OCI-LY3 (cell line): Measurements from ENCODE around the gene APOM.
A peak's percentile ranks its signal among the peaks of the same experiment; 100 is the strongest.

Experiments used
- H2AFZ ChIP-seq: fragments of 200-600, 300-600 bp; shearing (Covaris generic); 2 replicates; pipeline ENCODE4 v1.6.0; 2014; ENCODE audit warnings: antibody characterized with exemption, low read depth, low read length
- H3K27ac ChIP-seq: fragments of 200-600, 300-600 bp; sonication (generic); 2 replicates; pipeline ENCODE4 v1.5.1; 2014; ENCODE audit warnings: mild to moderate bottlenecking, low read length, moderate library complexity, mixed read lengths
- H3K27me3 ChIP-seq: fragments of 200-600, 300-600 bp; sonication (generic); 2 replicates; pipeline ENCODE4 v1.6.1; 2014; ENCODE audit warnings: low read depth, low read length, mixed read lengths
- H3K36me3 ChIP-seq: fragments of 200-600, 300-600 bp; sonication (generic); replicated peaks from 2 replicates; pipeline ENCODE3; 2014; ENCODE audit warnings: low read depth, low read length, mixed read lengths
- H3K4me1 ChIP-seq: fragments of 300-600, 200-600 bp; sonication (generic); 2 replicates; pipeline ENCODE4 v1.6.1; 2014; ENCODE audit warnings: low read length, mixed read lengths
- H3K4me2 ChIP-seq: fragments of 200-600, 300-600 bp; sonication (generic); 2 replicates; pipeline ENCODE4 v1.6.1; 2014; ENCODE audit warnings: low read length, mixed read lengths
- H3K4me3 ChIP-seq: fragments of 300-600, 200-600 bp; sonication (generic); 2 replicates; pipeline ENCODE4 v1.5.1; 2014; ENCODE audit warnings: antibody characterized with exemption, mild to moderate bottlenecking, low read length, moderate library complexity
- H3K79me2 ChIP-seq: fragments of 300-600, 200-600 bp; shearing (Covaris generic); 2 replicates; pipeline ENCODE4 v1.6.1; 2014; ENCODE audit warnings: mild to moderate bottlenecking, low read length, mixed read lengths
- H3K9ac ChIP-seq: fragments of 300-600, 200-600 bp; shearing (Covaris generic); 2 replicates; pipeline ENCODE4 v1.6.0; 2014; ENCODE audit warnings: mild to moderate bottlenecking, low read length, moderate library complexity
- H3K9me3 ChIP-seq: fragments of 200-600, 300-600 bp; shearing (Covaris generic); 2 replicates; pipeline ENCODE4 v1.6.1; 2014; ENCODE audit warnings: low read length, mixed read lengths; ENCODE audit not compliant: insufficient read depth
- H4K20me1 ChIP-seq: fragments of 200-600, 300-600 bp; sonication (generic); 2 replicates; pipeline ENCODE4 v1.6.1; 2016; ENCODE audit warnings: low read length, mixed read lengths; ENCODE audit not compliant: insufficient read depth
- EZH2phosphoT487 ChIP-seq: fragments of 200-600 bp; shearing (Covaris generic); IDR thresholded peaks from 2 replicates; pipeline ENCODE4 v1.6.1; 2018; ENCODE audit warnings: antibody characterized with exemption, mixed run types, low read depth
- TF ChIP-seq, protein P1 (sequence below): fragments of 200-600, 300-600 bp; sonication (generic); IDR thresholded peaks from 2 replicates; pipeline ENCODE4 v1.5.1; 2014; ENCODE audit warnings: antibody characterized with exemption, low read length, low read depth

APOM gene

DNA sequence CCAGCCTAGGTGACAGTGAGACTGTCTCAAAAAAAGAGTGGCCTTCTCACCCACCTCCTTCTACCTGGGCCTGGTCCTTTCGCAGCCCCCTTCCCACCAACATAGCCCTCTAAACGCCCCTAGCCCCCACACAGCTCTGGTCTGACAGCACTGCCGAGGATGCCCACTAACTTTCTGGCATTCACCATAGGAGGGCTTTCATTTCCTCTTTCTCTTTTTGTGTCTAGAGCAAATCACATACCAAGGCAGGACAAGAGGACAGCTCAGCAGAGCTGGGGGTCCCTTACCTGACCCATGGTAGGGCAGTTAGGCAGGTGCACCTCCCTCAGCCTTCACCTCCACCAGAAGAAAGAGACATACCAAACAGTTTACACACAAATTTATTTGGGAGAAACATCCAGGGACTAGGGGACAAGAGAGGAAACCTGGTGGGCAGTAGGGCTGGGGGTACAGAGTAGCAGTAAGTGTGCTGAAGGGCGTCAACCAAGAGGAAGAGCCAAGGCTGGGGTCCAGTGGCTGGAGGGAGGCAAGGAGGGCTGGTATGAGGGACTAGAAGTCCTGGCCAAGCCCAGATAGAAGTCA is 20.7 kb downstream of the APOM start:
- no peaks in the 10 kb centered on the region for H3K9me3 ChIP-seq
- H3K27me3 ChIP-seq = no peaks in the 10 kb centered on the region
- H2AFZ ChIP-seq = no peak overlapping the region
- H3K27ac ChIP-seq = no peak overlapping the region
- H4K20me1 ChIP-seq = no peaks in the 10 kb centered on the region
- H3K9ac ChIP-seq = no peak overlapping the region
- H3K79me2 ChIP-seq = no peaks in the 10 kb centered on the region
- peaks cover 17% of the 10 kb centered on the region for H3K4me1 ChIP-seq
- H3K36me3 ChIP-seq = peaks cover 4% of the 10 kb centered on the region
- no peak for TF ChIP-seq EZH2phosphoT487
- TF ChIP-seq, protein P1, sequence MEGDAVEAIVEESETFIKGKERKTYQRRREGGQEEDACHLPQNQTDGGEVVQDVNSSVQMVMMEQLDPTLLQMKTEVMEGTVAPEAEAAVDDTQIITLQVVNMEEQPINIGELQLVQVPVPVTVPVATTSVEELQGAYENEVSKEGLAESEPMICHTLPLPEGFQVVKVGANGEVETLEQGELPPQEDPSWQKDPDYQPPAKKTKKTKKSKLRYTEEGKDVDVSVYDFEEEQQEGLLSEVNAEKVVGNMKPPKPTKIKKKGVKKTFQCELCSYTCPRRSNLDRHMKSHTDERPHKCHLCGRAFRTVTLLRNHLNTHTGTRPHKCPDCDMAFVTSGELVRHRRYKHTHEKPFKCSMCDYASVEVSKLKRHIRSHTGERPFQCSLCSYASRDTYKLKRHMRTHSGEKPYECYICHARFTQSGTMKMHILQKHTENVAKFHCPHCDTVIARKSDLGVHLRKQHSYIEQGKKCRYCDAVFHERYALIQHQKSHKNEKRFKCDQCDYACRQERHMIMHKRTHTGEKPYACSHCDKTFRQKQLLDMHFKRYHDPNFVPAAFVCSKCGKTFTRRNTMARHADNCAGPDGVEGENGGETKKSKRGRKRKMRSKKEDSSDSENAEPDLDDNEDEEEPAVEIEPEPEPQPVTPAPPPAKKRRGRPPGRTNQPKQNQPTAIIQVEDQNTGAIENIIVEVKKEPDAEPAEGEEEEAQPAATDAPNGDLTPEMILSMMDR = no peak
- H3K4me3 ChIP-seq = no peak overlapping the region
- peak overlapping the region; percentile 37 for H3K4me2 ChIP-seq

DNA sequence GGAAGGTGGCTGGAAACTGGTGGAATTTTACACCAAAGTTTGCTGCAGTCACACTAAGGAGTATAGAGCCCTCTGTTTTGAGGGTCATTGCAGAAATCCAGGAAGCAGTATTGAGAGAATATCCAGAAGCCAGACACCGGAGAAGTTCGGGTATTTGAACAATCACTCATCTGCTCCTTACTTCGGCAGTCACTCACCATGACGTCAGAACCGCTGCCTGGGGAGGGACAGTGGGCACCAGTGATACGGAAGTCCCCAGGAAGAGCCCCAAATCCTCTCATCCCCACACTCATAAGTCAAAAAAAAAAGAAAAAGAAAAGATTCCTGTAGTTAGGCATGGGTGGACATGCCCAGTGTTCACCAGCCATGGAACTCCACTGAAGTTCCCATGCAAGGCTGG is 21.2 kb downstream of the APOM start:
- Histone ChIP-seq H3K9me3 (no peaks in the 10 kb centered on the region), H3K36me3 (peaks cover 3% of the 10 kb centered on the region), H2AFZ (no peak overlapping the region), H3K4me1 (peaks cover 17% of the 10 kb centered on the region), H3K4me2 (peak overlapping the region; percentile 37), H3K27ac (no peak overlapping the region), H4K20me1 (no peaks in the 10 kb centered on the region), H3K79me2 (no peaks in the 10 kb centered on the region), H3K9ac (no peak overlapping the region), H3K27me3 (no peaks in the 10 kb centered on the region), H3K4me3 (no peak overlapping the region)
- TF ChIP-seq, protein P1 = no peak
- TF ChIP-seq EZH2phosphoT487 = no peak

DNA sequence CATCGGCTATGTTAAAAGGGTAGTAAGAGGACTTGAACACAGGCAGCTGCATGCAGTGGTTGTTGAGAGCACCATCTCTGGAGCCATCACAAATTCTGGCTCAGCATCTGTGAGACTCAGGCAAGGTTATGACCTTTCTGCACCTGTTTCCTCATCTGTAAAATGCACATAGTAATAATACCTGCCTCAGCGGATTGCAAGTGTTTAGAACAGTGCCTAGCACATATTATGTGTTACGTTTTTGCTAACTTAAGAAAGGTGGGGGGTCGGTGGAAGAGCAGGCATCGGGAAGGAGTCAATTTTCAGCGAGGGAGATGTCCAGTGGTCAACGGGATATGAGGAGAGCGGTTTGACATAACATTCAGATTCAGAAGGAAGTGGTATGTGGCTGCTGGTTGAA is 22.3 kb downstream of the APOM start:
- Histone ChIP-seq H3K79me2 (no peaks in the 10 kb centered on the region), H3K4me1 (peaks cover 17% of the 10 kb centered on the region), H3K9me3 (no peaks in the 10 kb centered on the region), H3K27ac (no peak overlapping the region), H4K20me1 (no peaks in the 10 kb centered on the region), H3K4me2 (no peak overlapping the region), H3K4me3 (no peak overlapping the region), H2AFZ (no peak overlapping the region), H3K36me3 (no peaks in the 10 kb centered on the region), H3K27me3 (no peaks in the 10 kb centered on the region), H3K9ac (no peak overlapping the region)
- TF ChIP-seq EZH2phosphoT487 = no peak
- TF ChIP-seq, protein P1 = no peak

DNA sequence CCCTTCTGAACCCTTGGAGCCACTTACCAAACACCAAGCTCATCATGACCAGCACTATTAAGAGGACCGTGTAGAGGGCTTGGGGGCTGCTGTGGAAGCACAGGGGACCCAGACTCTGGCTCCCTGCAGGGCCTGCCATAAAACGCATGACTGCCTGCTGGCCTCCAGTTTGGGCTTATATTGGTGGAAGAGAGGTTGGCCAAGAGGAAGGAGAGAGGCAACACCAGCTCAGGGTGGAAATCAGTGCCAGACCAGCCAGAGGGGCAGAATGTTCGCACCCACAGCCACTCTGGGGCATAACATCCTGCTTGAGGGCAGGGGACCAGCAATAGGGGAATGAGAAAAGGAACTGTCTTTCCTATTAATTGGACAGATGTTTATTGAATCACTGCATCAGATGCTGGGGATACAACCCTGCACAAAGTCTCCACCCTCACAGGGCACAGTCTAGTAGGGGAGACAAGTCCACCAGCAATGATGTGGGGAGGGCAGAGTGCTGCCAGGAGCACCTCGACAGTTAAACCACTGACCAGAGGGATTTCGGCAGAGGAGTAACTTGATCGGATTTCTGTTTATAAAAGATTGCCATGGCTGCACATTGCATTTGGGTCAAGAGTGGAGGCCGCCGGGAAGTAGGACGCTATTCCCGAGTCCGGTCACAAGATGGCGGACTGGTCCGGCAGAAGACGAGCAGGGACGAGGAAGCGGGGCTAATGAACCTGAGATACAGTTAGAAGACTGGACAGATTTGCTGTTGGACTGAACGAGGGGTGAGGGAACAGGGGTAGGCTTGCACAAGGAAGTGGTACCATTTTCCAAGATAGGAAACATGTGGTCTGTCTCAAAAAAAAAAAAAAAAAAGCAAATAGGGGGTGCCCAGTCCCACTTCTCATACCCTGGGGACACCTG is 24.8 kb downstream of the APOM start, which contains the start of gene LY6G5C:
TSS of gene LY6G5C (minus strand) at position 842 of the 909 bp plus-strand sequence. CDS start at position 148, 694 bp downstream.
- H3K9ac ChIP-seq = peak within 1 kb of the TSS; percentile 53; the same call in 1 of the 2 replicates
- H3K9me3 ChIP-seq = no peaks in the 10 kb centered on the region
- H3K79me2 ChIP-seq = no peaks in the 10 kb centered on the region
- H3K4me2 ChIP-seq = peak within 1 kb of the TSS; percentile 77
- TF ChIP-seq, protein P1 = peak; percentile 54
- no peak for TF ChIP-seq EZH2phosphoT487
- peak within 1 kb of the TSS; percentile 76 for H3K4me3 ChIP-seq
- H3K36me3 ChIP-seq = no peaks in the 10 kb centered on the region
- H4K20me1 ChIP-seq = no peaks in the 10 kb centered on the region
- H3K27ac ChIP-seq = no peak within 1 kb of the TSS
- peaks cover 17% of the 10 kb centered on the region for H3K4me1 ChIP-seq
- no peaks in the 10 kb centered on the region for H3K27me3 ChIP-seq
- peak within 1 kb of the TSS; percentile 59 for H2AFZ ChIP-seq
